ENCODE measurements around the gene KCNIP4.

KCNIP4 gene

GRCh38 chr4:21835712-21836111 lies 112.9 kb downstream of the KCNIP4 start:
- DNase-seq, result no peak

- DNase-seq, result no peak
These were observed 118.3 kb downstream of the KCNIP4 start for GRCh38 chr4:21830272-21830671.

DNA sequence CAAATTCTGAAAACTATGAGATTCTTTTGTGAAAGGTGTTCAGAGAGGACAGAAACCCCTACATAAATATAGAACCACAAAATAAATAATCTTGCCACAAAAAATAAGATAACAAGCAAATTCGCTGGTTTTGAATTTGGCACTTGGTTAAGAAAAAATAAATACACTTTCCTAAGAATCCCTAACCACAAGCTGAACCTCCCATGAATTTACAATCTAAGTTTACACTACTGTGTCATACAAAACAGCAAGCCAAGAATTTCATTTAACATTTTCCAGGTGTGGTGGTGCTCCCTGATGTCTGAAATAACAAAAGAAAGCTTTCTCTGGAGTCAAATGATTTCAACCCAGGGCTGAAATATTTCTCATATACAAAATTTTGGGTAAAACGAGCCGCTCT lies 121.0 kb downstream of the KCNIP4 start:
- no peak for DNase-seq

DNA sequence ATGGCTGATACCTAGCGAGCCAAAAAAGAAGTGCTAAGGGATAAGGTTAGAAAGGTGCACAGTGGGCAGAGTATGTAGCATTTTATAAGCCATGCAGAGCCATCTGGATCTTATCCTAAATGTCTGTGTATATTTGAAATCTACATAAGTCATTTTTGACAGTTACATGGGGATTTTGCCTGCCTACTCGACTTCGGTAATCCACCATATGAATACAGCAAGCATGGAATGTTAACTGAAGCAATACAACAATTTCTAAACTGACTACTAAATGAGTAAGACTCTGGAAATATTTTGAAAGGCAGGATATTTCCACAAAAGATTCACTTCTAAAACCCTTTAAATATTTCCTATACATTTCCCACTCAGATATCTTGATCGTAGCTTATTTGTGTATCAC lies 122.5 kb downstream of the KCNIP4 start:
- no peak for DNase-seq

GRCh38 chr4:21819086-21819485 lies 129.5 kb downstream of the KCNIP4 start:
- no peak for DNase-seq

DNA sequence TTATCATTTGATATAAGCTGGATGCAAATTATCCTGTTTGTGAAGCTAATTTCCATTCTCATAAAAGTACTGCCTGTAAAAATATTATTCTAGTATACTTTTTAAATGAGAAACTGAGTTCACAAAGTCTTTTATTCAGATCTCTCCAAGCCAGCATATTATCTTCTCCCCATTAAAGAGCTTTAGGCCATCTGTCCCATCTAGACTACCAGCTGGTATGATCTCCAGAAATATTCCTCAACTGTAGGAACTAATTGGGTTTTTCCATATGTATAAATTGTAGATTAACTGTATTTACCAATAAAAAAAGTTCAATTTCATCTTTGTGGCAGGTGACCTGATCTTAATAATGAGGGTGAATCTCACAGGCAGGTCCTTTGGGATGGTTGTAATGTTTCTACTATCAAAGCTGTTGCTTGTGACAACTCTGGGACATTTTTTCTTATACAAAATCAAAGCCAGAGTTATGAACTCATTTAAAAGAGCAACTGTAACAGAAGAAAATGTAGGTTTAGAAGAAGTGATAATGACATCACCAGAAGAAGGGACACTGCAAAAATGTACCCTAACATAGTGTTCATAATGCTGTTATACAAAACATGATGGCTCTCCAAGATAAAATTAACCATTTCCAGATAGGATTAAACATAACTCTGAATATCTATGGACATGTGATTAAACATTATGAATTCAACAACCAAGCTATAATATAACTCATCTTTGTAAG lies 132.8 kb downstream of the KCNIP4 start:
- no peak for DNase-seq

- no peak for DNase-seq
These were observed 137.0 kb downstream of the KCNIP4 start for GRCh38 chr4:21811565-21811964.

DNA sequence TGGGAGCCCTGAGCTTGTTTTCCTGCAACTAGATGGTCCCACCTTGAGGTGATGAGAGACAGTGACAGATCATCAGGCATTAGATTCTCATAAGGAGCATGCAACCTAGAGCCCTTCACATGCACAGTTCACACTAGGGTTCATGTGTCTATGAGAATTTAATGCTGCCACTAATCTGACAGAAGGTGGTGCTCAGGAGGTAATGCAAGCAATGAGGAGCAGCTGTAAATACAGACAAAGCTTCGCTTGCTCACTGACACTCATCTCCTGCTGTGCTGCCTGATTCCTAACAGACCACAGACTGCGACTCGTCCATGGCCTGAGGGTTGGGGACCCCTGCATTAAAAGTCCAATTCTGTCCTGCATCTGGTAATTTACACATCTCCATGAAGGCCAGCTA lies 141.6 kb downstream of the KCNIP4 start:
- no peak for DNase-seq

DNA sequence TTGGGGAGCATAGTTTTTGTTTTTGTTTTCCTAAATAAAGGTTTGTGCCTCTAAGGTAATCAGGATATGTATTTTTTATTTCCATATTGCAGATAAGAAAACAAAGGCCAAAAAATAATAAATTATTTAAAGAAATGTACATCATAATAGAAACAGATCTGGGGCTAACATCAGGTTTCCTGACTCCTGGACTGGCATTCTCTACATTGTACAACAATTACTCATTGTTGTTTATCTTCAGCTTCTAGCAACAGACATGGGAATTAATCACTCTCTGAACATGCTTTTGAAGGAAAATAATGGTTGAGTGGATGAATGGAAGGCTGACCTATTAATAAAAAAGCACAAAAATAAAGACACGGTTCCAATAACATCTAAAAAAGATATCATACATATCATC lies 146.2 kb downstream of the KCNIP4 start:
- DNase-seq, result no peak

GRCh38 chr4:21801661-21802385 lies 146.7 kb downstream of the KCNIP4 start:
- no peak for DNase-seq

GRCh38 chr4:21795091-21795490 lies 153.5 kb downstream of the KCNIP4 start:
- no peak for DNase-seq

DNA sequence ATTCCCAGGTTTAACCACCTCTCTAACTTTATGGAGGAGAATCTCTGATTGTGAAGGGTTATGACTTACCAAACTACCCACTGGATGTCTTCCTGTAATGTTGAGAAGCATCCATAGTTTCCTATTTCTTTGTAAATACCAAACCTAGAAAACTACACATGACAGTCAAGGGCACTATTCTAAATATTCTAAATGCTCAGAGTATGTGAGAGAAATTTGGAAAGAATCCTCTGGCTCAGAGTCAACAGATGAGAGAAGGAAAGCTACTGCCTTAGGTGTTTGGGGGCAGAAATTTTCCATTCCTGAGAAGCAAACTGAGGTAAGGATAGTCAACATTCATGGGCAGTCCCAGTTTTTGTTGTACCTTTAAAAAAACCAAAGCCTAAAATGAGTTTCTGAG lies 155.8 kb downstream of the KCNIP4 start:
- DNase-seq, result no peak

DNA sequence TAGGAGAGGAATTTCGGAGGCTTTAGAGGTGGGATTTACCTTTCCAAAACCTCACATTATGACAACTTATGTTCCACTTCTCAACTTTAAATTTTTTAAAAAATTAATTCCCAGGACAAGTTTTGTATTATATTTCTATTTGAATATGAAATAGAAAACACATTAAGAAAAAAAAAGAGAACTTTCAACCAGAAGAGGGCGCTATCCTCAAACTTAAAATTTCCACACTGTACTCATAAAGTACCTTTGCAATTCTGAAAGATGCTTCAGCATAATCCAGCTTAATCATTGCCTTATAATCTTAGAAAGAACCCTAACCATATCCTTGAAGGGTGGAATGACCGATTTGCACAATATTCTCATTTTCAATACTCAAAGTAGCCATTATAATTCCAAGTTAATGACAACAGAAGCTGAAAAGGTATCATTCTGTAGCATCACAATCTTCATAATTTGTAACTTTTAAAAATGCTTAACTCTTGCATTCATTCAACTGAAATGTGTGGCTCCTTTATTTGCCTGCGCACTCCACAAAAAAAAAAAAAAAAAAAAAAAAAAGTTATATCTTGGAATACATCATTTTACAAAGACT lies 158.0 kb downstream of the KCNIP4 start:
- no peak for DNase-seq

- DNase-seq, result no peak
These were observed 168.4 kb downstream of the KCNIP4 start for GRCh38 chr4:21780148-21780547.

DNA sequence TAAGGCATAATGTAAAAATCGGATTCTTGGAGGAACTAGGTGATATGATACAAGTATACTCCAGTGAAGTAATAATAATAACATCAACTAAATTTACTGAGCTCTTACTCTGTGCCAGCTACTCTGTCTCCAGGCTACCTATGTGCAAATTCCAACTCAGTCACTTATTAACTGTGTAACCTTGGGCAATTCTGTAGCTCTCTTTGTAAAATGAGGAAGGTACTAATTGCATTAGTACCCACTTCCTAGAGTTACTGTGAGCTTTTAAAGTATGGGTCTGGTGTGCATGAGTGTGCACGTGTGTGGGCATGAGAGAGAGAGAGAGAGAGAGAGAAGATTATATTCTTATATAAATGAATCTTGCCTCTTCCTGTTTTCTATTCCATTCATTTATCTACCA lies 169.9 kb downstream of the KCNIP4 start:
- DNase-seq, result no peak

GRCh38 chr4:21775703-21776102 lies 172.9 kb downstream of the KCNIP4 start:
- DNase-seq, result no peak

DNA sequence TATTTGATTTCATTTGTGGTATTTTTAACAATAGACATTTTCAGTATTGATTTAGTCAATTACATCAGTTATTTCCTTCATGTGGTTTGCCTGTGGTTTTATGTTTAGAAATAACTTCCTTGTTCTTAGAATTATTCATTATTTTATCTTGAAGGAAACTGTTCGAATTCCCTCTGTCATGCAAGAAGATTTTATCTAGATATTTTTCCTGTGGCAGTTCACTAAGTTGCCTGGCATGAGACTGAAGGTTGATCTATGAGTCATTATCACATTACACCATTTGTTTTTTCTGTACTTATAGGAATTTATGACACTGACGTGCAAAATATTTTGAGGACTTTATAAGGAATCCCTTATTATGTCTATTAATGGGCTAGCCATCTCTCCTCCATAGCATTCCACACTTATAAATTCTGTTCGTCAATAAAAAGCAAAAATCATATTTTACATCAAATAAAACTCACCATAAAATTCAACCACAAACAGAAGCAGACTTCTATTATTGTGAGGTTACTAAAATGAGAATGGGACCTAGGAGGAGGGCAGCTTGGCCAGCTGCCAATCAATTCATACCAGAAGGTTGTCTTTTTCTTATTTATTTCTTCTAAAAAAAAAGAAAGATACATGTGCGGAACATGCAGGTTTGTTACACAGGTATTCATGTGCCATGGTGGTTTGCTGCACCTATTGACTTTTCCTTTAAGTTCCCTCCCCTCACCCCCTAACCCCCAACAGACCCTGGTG lies 179.0 kb downstream of the KCNIP4 start:
- DNase-seq, result no peak

- DNase-seq, result no peak
These were observed 179.9 kb downstream of the KCNIP4 start for GRCh38 chr4:21768349-21769310.

GRCh38 chr4:21765810-21766407 lies 182.7 kb downstream of the KCNIP4 start:
- no peak for DNase-seq

GRCh38 chr4:21763855-21764254 lies 184.7 kb downstream of the KCNIP4 start:
- DNase-seq, result no peak

DNA sequence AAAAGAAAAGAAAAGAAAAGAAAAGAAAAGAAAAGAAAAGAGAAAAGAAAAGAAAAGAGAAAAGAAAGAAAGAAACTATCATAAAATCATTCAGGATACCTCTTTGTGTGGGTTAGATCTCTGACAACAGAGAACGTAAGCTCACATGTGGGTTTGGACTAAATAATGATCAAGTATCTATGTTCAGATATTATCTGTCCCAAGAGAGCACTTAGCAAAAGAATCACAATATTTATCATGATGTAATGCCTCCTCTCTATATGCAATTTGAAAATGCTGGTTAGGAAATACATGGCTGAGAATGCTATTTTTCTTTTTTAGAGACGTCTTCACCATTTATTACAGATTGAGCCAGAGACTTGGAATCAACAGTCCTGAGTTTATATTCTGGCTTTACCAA lies 191.3 kb downstream of the KCNIP4 start:
- no peak for DNase-seq
